Ascending aorta (tissue), 2 donors: ENCODE measurements around the gene BSG. TPM values are rescaled to one million over a fixed set of nuclear protein-coding genes. Genes with fewer than 3 reads are reported as not detected.
"Not testable (repeated sequence)": the region's sequence is repeated elsewhere in the genome, so short reads cannot be mapped to it uniquely, and the experiment has no call there.

Experiments used
- DNase-seq, 2 donors: peaks; one replicate each; pipeline ENCODE4 v3.0.0-alpha.2; 2019; ENCODE audit warnings: low spot score in 2 of 2
- H3K27ac ChIP-seq, 2 donors: fragments of 200-600 bp; sonication (generic); one replicate each; pipeline ENCODE4 v1.5.1; 2016 to 2017; ENCODE audit warnings: mild to moderate bottlenecking in 1 of 2
- H3K27me3 ChIP-seq: fragments of 200-600 bp; sonication (generic); one replicate; pipeline ENCODE4 v1.5.1; 2017
- H3K36me3 ChIP-seq, 2 donors: fragments of 200-600 bp; sonication (generic); one replicate each; pipeline ENCODE4 v1.5.1; 2016
- H3K4me1 ChIP-seq, 2 donors: fragments of 200-600 bp; sonication (generic); one replicate each; pipeline ENCODE4 v1.5.1; 2016 to 2017; ENCODE audit warnings: mild to moderate bottlenecking in 1 of 2
- H3K4me3 ChIP-seq, 2 donors: fragments of 200-600 bp; sonication (generic); one replicate each; pipeline ENCODE4 v1.5.1; 2016 to 2017; ENCODE audit warnings: mild to moderate bottlenecking in 1 of 2
- H3K9me3 ChIP-seq, 2 donors: fragments of 200-600 bp; sonication (generic); one replicate each; pipeline ENCODE4 v1.5.1; 2016
- CTCF ChIP-seq, 3 experiments: fragments of 200-600 bp in 2 of 3; fragments of 450-650 bp in 1 of 3; sonication (generic) in 2 of 3; IDR thresholded peaks; one replicate each; pipeline ENCODE4 v1.5.1; 2016 to 2019; ENCODE audit warnings: antibody characterized with exemption in 3 of 3, mild to moderate bottlenecking in 1 of 3, moderate library complexity in 1 of 3
- intact Hi-C: fragments of 100-400 bp; cut with DNase I; formaldehyde crosslinking; loops from one replicate; pipeline ENCODE4 v1.15.1; 2023
- total RNA-seq: library from RNA; depleted of rRNA; stranded (reverse); fragments of >200 nt; gene quantifications from one replicate; pipeline ENCODE4 v1.1.0, GENCODE V29; 2016

Gene BSG
- total RNA-seq, 1 donor from 2014 or later = 647 TPM

- no peak for DNase-seq
- H3K4me1 ChIP-seq = no peaks in the 10 kb centered on the region
- no peak overlapping the region for H3K27ac ChIP-seq
- no peak overlapping the region for H3K4me3 ChIP-seq
- H3K36me3 ChIP-seq = peaks cover 57 to 73% of the 10 kb centered on the region in 2 donors
- H3K9me3 ChIP-seq = no peaks in the 10 kb centered on the region
- H3K27me3 ChIP-seq = no peaks in the 10 kb centered on the region
- intact Hi-C loops = no loop called here
- TF ChIP-seq CTCF (IDR thresholded peaks at IDR 0.05) = no peak
Observed at GRCh38 chr19:624433-625109, 52.2 kb downstream of the BSG start.

- intact Hi-C loops = no loop called here
- no peak overlapping the region for H3K4me3 ChIP-seq
- no peak for DNase-seq
- H3K4me1 ChIP-seq = no peaks in the 10 kb centered on the region
- H3K9me3 ChIP-seq = no peaks in the 10 kb centered on the region
- peaks cover 53 to 68% of the 10 kb centered on the region in 2 donors for H3K36me3 ChIP-seq
- H3K27ac ChIP-seq = no peak overlapping the region
- H3K27me3 ChIP-seq = no peaks in the 10 kb centered on the region
- TF ChIP-seq CTCF (IDR thresholded peaks at IDR 0.05) = no peak
Observed at GRCh38 chr19:625257-625656, 52.9 kb downstream of the BSG start.

GRCh38 chr19:626566-626965 lies 54.2 kb downstream of the BSG start:
- DNase-seq, H3K4me3 ChIP-seq, H3K27ac ChIP-seq, H3K4me1 ChIP-seq, H3K9me3 ChIP-seq, H3K27me3 ChIP-seq, intact Hi-C loops: not testable (repeated sequence)
- H3K36me3 ChIP-seq = peaks cover 50 to 59% of the 10 kb centered on the region in 2 donors

GRCh38 chr19:628168-628567 lies 55.8 kb downstream of the BSG start:
- no peak for TF ChIP-seq CTCF (IDR thresholded peaks at IDR 0.05)
- intact Hi-C loops = no loop called here
- H3K36me3 ChIP-seq = peaks cover 36 to 43% of the 10 kb centered on the region in 2 donors
- no peak for DNase-seq
- H3K27ac ChIP-seq = no peak overlapping the region
- H3K4me1 ChIP-seq = peaks cover 3 to 10% of the 10 kb centered on the region in 2 donors
- no peak overlapping the region for H3K4me3 ChIP-seq
- H3K9me3 ChIP-seq = no peaks in the 10 kb centered on the region
- H3K27me3 ChIP-seq = no peaks in the 10 kb centered on the region

- Histone ChIP-seq H3K4me1 (peaks cover 10 to 15% of the 10 kb centered on the region in 2 donors), H3K36me3 (peaks cover 28 to 31% of the 10 kb centered on the region in 2 donors)
Observed at GRCh38 chr19:629515-629914, 57.1 kb downstream of the BSG start.

GRCh38 chr19:629961-630714 lies 57.7 kb downstream of the BSG start:
- intact Hi-C loops = loop anchor here (5.0 kb wide), 1 partner anchor 58 kb away; the partner anchor contains the start of gene BSG
- Histone ChIP-seq H3K4me1 (peaks cover 10 to 20% of the 10 kb centered on the region in 2 donors), H3K27me3 (no peaks in the 10 kb centered on the region), H3K9me3 (no peaks in the 10 kb centered on the region), H3K36me3 (peaks cover 25% of the 10 kb centered on the region in 2 donors), H3K27ac (no peak overlapping the region), H3K4me3 (no peak overlapping the region)
- no peak for DNase-seq
- TF ChIP-seq CTCF (IDR thresholded peaks at IDR 0.05) = no peak

More at GRCh38 chr19:629515-629914, 57.1 kb downstream of the BSG start:
- H3K4me3 ChIP-seq, intact Hi-C loops, H3K9me3 ChIP-seq, H3K27me3 ChIP-seq, DNase-seq, H3K27ac ChIP-seq: not testable (repeated sequence)
